Calu3 (cell line): ENCODE data around the gene TMEM258. TPM values are rescaled to one million over a fixed set of nuclear protein-coding genes. Genes with fewer than 3 reads are reported as not detected.

Experiments used
- BruUV-seq: library from RNA; stranded (reverse); fragments of 400-500 nt; replicated peaks from 2 replicates; lab custom pipeline; 2021; lab: Mats Ljungman, UMichigan
- CTCF ChIA-PET: fragments of 300-600 bp; sonication (Branson Sonifier 250); formaldehyde crosslinking; loops from one replicate; lab custom pipeline; 2022; ENCODE audit warnings: antibody characterized with exemption; lab: Charles Lee
- DNase-seq: peaks from one replicate; pipeline ENCODE4 v3.0.0; 2022
- H3K27ac Mint-ChIP-seq: one replicate; pipeline ENCODE4 v1.8.0; 2022; ENCODE audit warnings: mixed read lengths; ENCODE audit not compliant: unreplicated experiment
- H3K27me3 Mint-ChIP-seq: one replicate; pipeline ENCODE4 v1.8.0; 2022; ENCODE audit warnings: mixed read lengths; ENCODE audit not compliant: unreplicated experiment
- H3K36me3 Mint-ChIP-seq: one replicate; pipeline ENCODE4 v1.8.0; 2022; ENCODE audit warnings: mild to moderate bottlenecking, moderate library complexity, mixed read lengths; ENCODE audit not compliant: insufficient read depth, unreplicated experiment
- H3K4me1 Mint-ChIP-seq: one replicate; pipeline ENCODE4 v1.8.0; 2022; ENCODE audit warnings: mild to moderate bottlenecking, low read depth, mixed read lengths; ENCODE audit not compliant: unreplicated experiment
- H3K4me3 Mint-ChIP-seq: one replicate; pipeline ENCODE4 v1.8.0; 2022; ENCODE audit warnings: mild to moderate bottlenecking, low read depth, moderate library complexity, mixed read lengths; ENCODE audit not compliant: unreplicated experiment
- H3K9me3 Mint-ChIP-seq: one replicate; pipeline ENCODE4 v1.8.0; 2022; ENCODE audit warnings: low read depth, mixed read lengths; ENCODE audit not compliant: unreplicated experiment
- CTCF ChIP-seq: fragments of 200-600 bp; IDR thresholded peaks from one replicate; pipeline ENCODE4 v1.8.0; 2022; ENCODE audit warnings: antibody characterized with exemption; ENCODE audit not compliant: unreplicated experiment
- intact Hi-C: fragments of 100-400 bp; cut with micrococcal nuclease; formaldehyde crosslinking; loops from one replicate; pipeline ENCODE4 v1.10.0; 2022; ENCODE audit not compliant: unreplicated experiment
- total RNA-seq: library from RNA; stranded (reverse); gene quantifications from 2 replicates; pipeline ENCODE4 v1.2.3, GENCODE V29; 2022

Gene TMEM258
- total RNA-seq, 1 experiment from 2014 or later = 146 TPM

GRCh38 chr11:61739966-61740365 lies 52.4 kb downstream of the TMEM258 start:
- TF ChIP-seq CTCF = no peak
- BruUV-seq = no TSS peak
- peaks cover 12% of the 10 kb centered on the region for H3K4me1 Mint-ChIP-seq
- DNase-seq = no peak
- H3K27ac Mint-ChIP-seq = no peak overlapping the region
- no peaks in the 10 kb centered on the region for H3K9me3 Mint-ChIP-seq
- no peaks in the 10 kb centered on the region for H3K27me3 Mint-ChIP-seq
- H3K4me3 Mint-ChIP-seq = no peak overlapping the region
- CTCF ChIA-PET = no interaction called here
- peaks cover 21% of the 10 kb centered on the region for H3K36me3 Mint-ChIP-seq
- intact Hi-C loops = no loop called here

- Mint-ChIP-seq H3K4me1 (peaks cover 12% of the 10 kb centered on the region), H3K4me3 (no peak overlapping the region), H3K9me3 (no peaks in the 10 kb centered on the region), H3K27me3 (no peaks in the 10 kb centered on the region), H3K36me3 (peaks cover 21% of the 10 kb centered on the region), H3K27ac (no peak overlapping the region)
- DNase-seq = no peak
- no peak for TF ChIP-seq CTCF
- intact Hi-C loops = no loop called here
- BruUV-seq = no TSS peak
- CTCF ChIA-PET = no interaction called here
These were observed 53.0 kb downstream of the TMEM258 start for GRCh38 chr11:61739413-61739812.

Other genes with a start within 250 kb of the TMEM258 start
- gene SYT7, start 211.5 kb downstream of the TMEM258 start, total RNA-seq = 4.4 and 6.3 TPM in 2 replicates
- gene DAGLA, start 112.2 kb downstream of the TMEM258 start, total RNA-seq = 7.5 and 9.0 TPM in 2 replicates
- 91.4 and 139 TPM in 2 replicates for gene MYRF, start 40.0 kb downstream of the TMEM258 start, total RNA-seq
- 72.4 TPM in 2 replicates for gene FEN1, start 312 bp upstream of the TMEM258 start, total RNA-seq
- 55.6 and 74.1 TPM in 2 replicates for gene FADS1, start 24.4 kb upstream of the TMEM258 start, total RNA-seq
- 8.5 and 19.2 TPM in 2 replicates for gene FADS2, start 35.7 kb upstream of the TMEM258 start, total RNA-seq
- gene FADS3, start 98.9 kb upstream of the TMEM258 start, total RNA-seq = 19.7 and 20.5 TPM in 2 replicates
- gene RAB3IL1, start 125.0 kb upstream of the TMEM258 start, total RNA-seq = 0.76 and 2.4 TPM in 2 replicates
- 0.78 and 1.1 TPM in 2 replicates for gene BEST1, start 157.8 kb upstream of the TMEM258 start, total RNA-seq
- 1,555 and 1,627 TPM in 2 replicates for gene FTH1, start 175.0 kb upstream of the TMEM258 start, total RNA-seq